ENCODE measurements around the gene PPP2R1A.

Gene PPP2R1A

GRCh38 chr19:52211926-52212571, 22.2 kb downstream of the PPP2R1A start:
- TF ChIP-seq FOXA1 (IDR thresholded peaks at IDR 0.05): no peak
- no peak for TF ChIP-seq CTBP1 (IDR thresholded peaks at IDR 0.05; ENCODE audit: borderline replicate concordance)
- TF ChIP-seq HDGF (IDR thresholded peaks at IDR 0.05; ENCODE audit: borderline replicate concordance): no peak
- no peak for TF ChIP-seq L3MBTL2 (conservative IDR thresholded peaks at IDR 0.05)
- no peak for TF ChIP-seq BHLHE40 (IDR thresholded peaks at IDR 0.05; ENCODE audit: borderline replicate concordance)
- TF ChIP-seq SUZ12 (IDR thresholded peaks at IDR 0.05): no peak
- no peak for TF ChIP-seq TARDBP (IDR thresholded peaks at IDR 0.05)
- POLR2A ChIA-PET: no interaction called here
- no peak for DNase-seq (ENCODE audit: extremely low spot score)

GRCh38 chr19:52212572-52213255, 22.9 kb downstream of the PPP2R1A start:
- DNase-seq (ENCODE audit: extremely low spot score): no peak
- ChIA-PET POLR2A (interaction anchor here (1.9 kb wide), 1 partner anchor 23 kb away, joined by 5 read pairs; no protein-coding TSS in a partner anchor), CTCF (no interaction called here)
- TF ChIP-seq ARNT (IDR thresholded peaks at IDR 0.05): no peak
- no peak for TF ChIP-seq ZNF384 (IDR thresholded peaks at IDR 0.05)
- no peak for TF ChIP-seq PKNOX1 (IDR thresholded peaks at IDR 0.05)
- TF ChIP-seq FOXK2 (IDR thresholded peaks at IDR 0.05): no peak
- TF ChIP-seq FOXA1 (IDR thresholded peaks at IDR 0.05): no peak
- TF ChIP-seq NFRKB (IDR thresholded peaks at IDR 0.05): no peak
- no peak for TF ChIP-seq FOXM1 (IDR thresholded peaks at IDR 0.05; ENCODE audit: borderline replicate concordance)
- no peak for TF ChIP-seq ELF4 (IDR thresholded peaks at IDR 0.05)
- no peak for TF ChIP-seq TARDBP (IDR thresholded peaks at IDR 0.05)
- no peak for TF ChIP-seq BHLHE40 (IDR thresholded peaks at IDR 0.05; ENCODE audit: borderline replicate concordance)
- TF ChIP-seq LEF1 (IDR thresholded peaks at IDR 0.05; ENCODE audit: borderline replicate concordance): no peak

More at GRCh38 chr19:52211926-52212571, 22.2 kb downstream of the PPP2R1A start:
- CTCF ChIA-PET: no interaction called here

GRCh38 chr19:52214241-52214640, 24.4 kb downstream of the PPP2R1A start:
- DNase-seq (ENCODE audit: extremely low spot score): no peak
- ChIA-PET POLR2A (interaction anchor here (1.9 kb wide), 1 partner anchor 25 kb away, joined by 5 read pairs; no protein-coding TSS in a partner anchor), CTCF (no interaction called here)
- TF ChIP-seq HDGF (IDR thresholded peaks at IDR 0.05; ENCODE audit: borderline replicate concordance): no peak
- no peak for TF ChIP-seq NFRKB (IDR thresholded peaks at IDR 0.05)
- no peak for TF ChIP-seq LEF1 (IDR thresholded peaks at IDR 0.05; ENCODE audit: borderline replicate concordance)
- no peak for TF ChIP-seq FOXK2 (IDR thresholded peaks at IDR 0.05)
- no peak for TF ChIP-seq CTBP1 (IDR thresholded peaks at IDR 0.05; ENCODE audit: borderline replicate concordance)
- TF ChIP-seq ZNF384 (IDR thresholded peaks at IDR 0.05): no peak
- TF ChIP-seq SP1 (IDR thresholded peaks at IDR 0.05): no peak
- TF ChIP-seq SUZ12 (IDR thresholded peaks at IDR 0.05): no peak
- no peak for TF ChIP-seq ELF4 (IDR thresholded peaks at IDR 0.05)

GRCh38 chr19:52216401-52216800, 26.5 kb downstream of the PPP2R1A start:
- TF ChIP-seq SUZ12 (IDR thresholded peaks at IDR 0.05) (no peak), TARDBP (IDR thresholded peaks at IDR 0.05) (no peak), FOXM1 (IDR thresholded peaks at IDR 0.05; ENCODE audit: borderline replicate concordance) (no peak), ARNT (IDR thresholded peaks at IDR 0.05) (no peak), HDGF (IDR thresholded peaks at IDR 0.05; ENCODE audit: borderline replicate concordance) (no peak), NFRKB (IDR thresholded peaks at IDR 0.05) (no peak), SP1 (IDR thresholded peaks at IDR 0.05) (no peak), L3MBTL2 (conservative IDR thresholded peaks at IDR 0.05) (no peak), FOXA1 (IDR thresholded peaks at IDR 0.05) (no peak), LEF1 (IDR thresholded peaks at IDR 0.05; ENCODE audit: borderline replicate concordance) (no peak), ELF4 (IDR thresholded peaks at IDR 0.05) (no peak), FOXK2 (IDR thresholded peaks at IDR 0.05) (no peak), BHLHE40 (IDR thresholded peaks at IDR 0.05; ENCODE audit: borderline replicate concordance) (no peak)
- CTCF ChIA-PET: interaction anchor here (0.6 kb wide), 1 partner anchor 37 kb away, joined by 4 read pairs; no protein-coding TSS in a partner anchor
- POLR2A ChIA-PET: interaction anchor here (1.0 kb wide), 1 partner anchor 13 kb away, joined by 3 read pairs; no protein-coding TSS in a partner anchor
- DNase-seq (ENCODE audit: extremely low spot score): no peak

- CTCF ChIA-PET: no interaction called here
- no peak for DNase-seq (ENCODE audit: extremely low spot score)
- POLR2A ChIA-PET: no interaction called here
- no peak for TF ChIP-seq SUZ12 (IDR thresholded peaks at IDR 0.05)
- TF ChIP-seq SP1 (IDR thresholded peaks at IDR 0.05): no peak
Measured at GRCh38 chr19:52217576-52217975, 27.7 kb downstream of the PPP2R1A start.

GRCh38 chr19:52219611-52220010, 29.8 kb downstream of the PPP2R1A start:
- ChIA-PET CTCF (no interaction called here), POLR2A (no interaction called here)
- DNase-seq (ENCODE audit: extremely low spot score): no peak
- no peak for TF ChIP-seq FOXM1 (IDR thresholded peaks at IDR 0.05; ENCODE audit: borderline replicate concordance)
- TF ChIP-seq FOXK2 (IDR thresholded peaks at IDR 0.05): no peak
- TF ChIP-seq L3MBTL2 (conservative IDR thresholded peaks at IDR 0.05): no peak
- no peak for TF ChIP-seq SP1 (IDR thresholded peaks at IDR 0.05)
- TF ChIP-seq LEF1 (IDR thresholded peaks at IDR 0.05; ENCODE audit: borderline replicate concordance): no peak
- TF ChIP-seq HDGF (IDR thresholded peaks at IDR 0.05; ENCODE audit: borderline replicate concordance): no peak
- no peak for TF ChIP-seq ELF4 (IDR thresholded peaks at IDR 0.05)
- TF ChIP-seq ARNT (IDR thresholded peaks at IDR 0.05): no peak
- TF ChIP-seq TARDBP (IDR thresholded peaks at IDR 0.05): no peak
- no peak for TF ChIP-seq SUZ12 (IDR thresholded peaks at IDR 0.05)
- TF ChIP-seq CTBP1 (IDR thresholded peaks at IDR 0.05; ENCODE audit: borderline replicate concordance): no peak
- TF ChIP-seq NFRKB (IDR thresholded peaks at IDR 0.05): no peak
- no peak for TF ChIP-seq BHLHE40 (IDR thresholded peaks at IDR 0.05; ENCODE audit: borderline replicate concordance)
- no peak for TF ChIP-seq FOXA1 (IDR thresholded peaks at IDR 0.05)
- no peak for TF ChIP-seq PKNOX1 (IDR thresholded peaks at IDR 0.05)
- no peak for TF ChIP-seq ZNF384 (IDR thresholded peaks at IDR 0.05)

All from HEK293T (cell line).